Lower lobe of right lung (tissue), 2 donors: ENCODE measurements around the gene NNT. TPM values are rescaled to one million over a fixed set of nuclear protein-coding genes. Genes with fewer than 3 reads are reported as not detected.
"Not testable (repeated sequence)": the region's sequence is repeated elsewhere in the genome, so short reads cannot be mapped to it uniquely, and the experiment has no call there.

Experiments used
- ATAC-seq, 2 donors: fragments of 200-7000 bp; cut with Tn5 transposase; one replicate each; pipeline ENCODE4 v1.9.1; 2020 to 2022; ENCODE audit warnings: mild to moderate bottlenecking in 2 of 2, moderate library complexity in 2 of 2
- DNase-seq: peaks from one replicate; pipeline ENCODE4 v3.0.0-alpha.2; 2020
- H3K27ac ChIP-seq: fragments of 200-600 bp; one replicate; pipeline ENCODE4 v1.8.0; 2022
- H3K27me3 ChIP-seq: fragments of 200-600 bp; one replicate; pipeline ENCODE4 v1.8.0; 2022; ENCODE audit warnings: low read depth
- H3K36me3 ChIP-seq: fragments of 200-600 bp; one replicate; pipeline ENCODE4 v1.8.0; 2022; ENCODE audit warnings: mild to moderate bottlenecking
- H3K4me1 ChIP-seq: fragments of 200-600 bp; one replicate; pipeline ENCODE4 v1.8.0; 2022
- H3K4me3 ChIP-seq: fragments of 200-600 bp; one replicate; pipeline ENCODE4 v1.8.0; 2022; ENCODE audit warnings: mild to moderate bottlenecking
- H3K9me3 ChIP-seq: fragments of 200-600 bp; one replicate; pipeline ENCODE4 v1.8.0; 2022
- CTCF ChIP-seq: fragments of 200-600 bp; IDR thresholded peaks from one replicate; pipeline ENCODE4 v1.8.0; 2022; ENCODE audit warnings: antibody characterized with exemption, mild to moderate bottlenecking
- intact Hi-C: fragments of 100-400 bp; cut with DNase I; formaldehyde crosslinking; loops from one replicate; pipeline ENCODE4 v1.11.0; 2022
- total RNA-seq: library from RNA; stranded (reverse); fragmentation: NEBNext Ultra II Directional; extraction: Animal tissue kit (Norgen Biotek cat#: 25700); gene quantifications from one replicate; pipeline ENCODE4 v1.2.1, GENCODE V29; 2021
- donor health status: DM: no; HTN: yes; CAD: no; lungs with severe emphysema.

The NNT gene
- total RNA-seq, 1 donor from 2014 or later, result 70.9 TPM

GRCh38 chr5:43691893-43692292, 88.9 kb downstream of the NNT start:
- ATAC-seq (no peak), DNase-seq (no peak)
- Histone ChIP-seq H3K4me1 (no peaks in the 10 kb centered on the region), H3K36me3 (no peaks in the 10 kb centered on the region), H3K4me3 (no peak overlapping the region), H3K27ac (no peak overlapping the region), H3K9me3 (no peaks in the 10 kb centered on the region), H3K27me3 (no peaks in the 10 kb centered on the region)
- no peak for TF ChIP-seq CTCF
- intact Hi-C loops, result no loop called here

- TF ChIP-seq CTCF, result no peak
Observed at GRCh38 chr5:43693411-43693810, 90.4 kb downstream of the NNT start.

GRCh38 chr5:43694027-43694426, 91.0 kb downstream of the NNT start:
- Histone ChIP-seq H3K36me3 (no peaks in the 10 kb centered on the region), H3K27ac (no peak overlapping the region), H3K27me3 (no peaks in the 10 kb centered on the region), H3K4me3 (no peak overlapping the region), H3K4me1 (no peaks in the 10 kb centered on the region), H3K9me3 (no peaks in the 10 kb centered on the region)
- intact Hi-C loops, result no loop called here
- TF ChIP-seq CTCF, result no peak
- DNase-seq (no peak), ATAC-seq (no peak)

More at GRCh38 chr5:43693411-43693810, 90.4 kb downstream of the NNT start:
- Histone ChIP-seq H3K9me3 (no peaks in the 10 kb centered on the region), H3K27ac (no peak overlapping the region), H3K4me3 (no peak overlapping the region), H3K36me3 (no peaks in the 10 kb centered on the region), H3K4me1 (no peaks in the 10 kb centered on the region), H3K27me3 (no peaks in the 10 kb centered on the region)
- DNase-seq, result no peak
- no peak for ATAC-seq
- intact Hi-C loops, result no loop called here

GRCh38 chr5:43696444-43696843, 93.5 kb downstream of the NNT start:
- H3K27me3 ChIP-seq, H3K4me1 ChIP-seq, H3K4me3 ChIP-seq, intact Hi-C loops, H3K27ac ChIP-seq, ATAC-seq, H3K9me3 ChIP-seq, H3K36me3 ChIP-seq, DNase-seq: not testable (repeated sequence)

- H3K4me3 ChIP-seq, result no peak overlapping the region
- TF ChIP-seq CTCF, result no peak
- H3K9me3 ChIP-seq, result no peaks in the 10 kb centered on the region
- no peaks in the 10 kb centered on the region for H3K27me3 ChIP-seq
- ATAC-seq (no peak), DNase-seq (no peak)
- H3K27ac ChIP-seq, result no peak overlapping the region
- no peaks in the 10 kb centered on the region for H3K4me1 ChIP-seq
- intact Hi-C loops, result no loop called here
- peaks cover 32% of the 10 kb centered on the region for H3K36me3 ChIP-seq
Observed at GRCh38 chr5:43699910-43700309, 96.9 kb downstream of the NNT start.

GRCh38 chr5:43700601-43701000, 97.6 kb downstream of the NNT start:
- Histone ChIP-seq H3K4me1 (no peaks in the 10 kb centered on the region), H3K27me3 (no peaks in the 10 kb centered on the region), H3K4me3 (no peak overlapping the region), H3K9me3 (no peaks in the 10 kb centered on the region), H3K36me3 (peaks cover 39% of the 10 kb centered on the region), H3K27ac (no peak overlapping the region)
- DNase-seq (no peak), ATAC-seq (no peak)
- intact Hi-C loops, result no loop called here
- no peak for TF ChIP-seq CTCF
